Lower leg skin (tissue), 4 donors: ENCODE data around the gene KIAA1614. TPM values are rescaled to one million over a fixed set of nuclear protein-coding genes. Genes with fewer than 3 reads are reported as not detected.

Experiments
- DNase-seq, 2 donors: peaks; one replicate each; pipeline ENCODE4 v3.0.0-alpha.2; 2019; ENCODE audit warnings: low spot score in 2 of 2
- H3K4me3 ChIP-seq: fragments of 200-600 bp; sonication (generic); 2 replicates; pipeline ENCODE4 v1.5.1; 2017; ENCODE audit warnings: mild to moderate bottlenecking, low read depth; ENCODE audit not compliant: poor library complexity, severe bottlenecking
- CTCF ChIP-seq, 3 donors: fragments of 450-650 bp; IDR thresholded peaks; one replicate each; pipeline ENCODE4 v1.5.1; 2016; ENCODE audit warnings: antibody characterized with exemption in 3 of 3, mild to moderate bottlenecking in 3 of 3, moderate library complexity in 2 of 3
- POLR2A ChIP-seq, 2 donors: fragments of 450-650 bp; IDR thresholded peaks; one replicate each; pipeline ENCODE4 v1.6.1; 2016 to 2017; ENCODE audit warnings: antibody characterized with exemption in 2 of 2, mild to moderate bottlenecking in 1 of 2, moderate library complexity in 1 of 2
- WGBS, 2 donors: methylation state at CpG; one replicate each; pipeline ENCODE4 v1.1.5; 2018; 5-methylcytosine and 5-hydroxymethylcytosine counted together
- intact Hi-C: fragments of 100-400 bp; cut with DNase I; formaldehyde crosslinking; loops from one replicate; pipeline ENCODE4 v1.15.0; 2023; ENCODE audit warnings: low total_unique reads
- total RNA-seq, 4 donors: library from RNA; depleted of rRNA; stranded (reverse); fragments of >200 nt; gene quantifications; one replicate each; pipeline ENCODE4 v1.1.0, GENCODE V29; 2016

Gene KIAA1614
- total RNA-seq, 4 donors from 2014 or later = 1.0 to 8.5 (median 3.5) TPM

- intact Hi-C loops = no loop called here
- no peak for DNase-seq
- TF ChIP-seq CTCF (IDR thresholded peaks at IDR 0.05) = no peak
- TF ChIP-seq POLR2A (IDR thresholded peaks at IDR 0.05) = no peak
- 72 to 81% methylated on average over 12 of the region's 12 CpGs for WGBS, 2 donors
- H3K4me3 ChIP-seq = no peak overlapping the region
Observed at GRCh38 chr1:180950321-180950720, 37.6 kb downstream of the KIAA1614 start.

- TF ChIP-seq POLR2A (IDR thresholded peaks at IDR 0.05) (no peak), CTCF (IDR thresholded peaks at IDR 0.05) (no peak)
- no peak overlapping the region for H3K4me3 ChIP-seq
- DNase-seq = no peak
- intact Hi-C loops = no loop called here
- WGBS, 2 donors = 83 to 85% methylated on average over 11 of the region's 11 CpGs
Observed at GRCh38 chr1:180951186-180951745, 38.6 kb downstream of the KIAA1614 start.

GRCh38 chr1:180951836-180952656 lies 39.3 kb downstream of the KIAA1614 start:
- intact Hi-C loops = no loop called here
- WGBS, 2 donors = 47 to 56% methylated on average over 5 of the region's 5 CpGs

GRCh38 chr1:180952657-180953013 lies 39.9 kb downstream of the KIAA1614 start:
- 81 to 88% methylated on average over 6 of the region's 6 CpGs for WGBS, 2 donors
- intact Hi-C loops = no loop called here
- TF ChIP-seq POLR2A (IDR thresholded peaks at IDR 0.05) (no peak), CTCF (IDR thresholded peaks at IDR 0.05) (no peak)
- no peak overlapping the region for H3K4me3 ChIP-seq
- DNase-seq = no peak

More at GRCh38 chr1:180951836-180952656, 39.3 kb downstream of the KIAA1614 start:
- no peak overlapping the region for H3K4me3 ChIP-seq
- no peak for DNase-seq
- TF ChIP-seq CTCF (IDR thresholded peaks at IDR 0.05) = no peak
- TF ChIP-seq POLR2A (IDR thresholded peaks at IDR 0.05) = no peak

GRCh38 chr1:180953291-180954004 lies 40.8 kb downstream of the KIAA1614 start:
- peak in 1 of 2 donors; percentile 68 for DNase-seq
- WGBS, 2 donors = 19 to 27% methylated on average over 17 to 35 of the region's 41 CpGs
- H3K4me3 ChIP-seq = peak overlapping the region; percentile 10
- intact Hi-C loops = no loop called here
- no peak for TF ChIP-seq CTCF (IDR thresholded peaks at IDR 0.05)
- no peak for TF ChIP-seq POLR2A (IDR thresholded peaks at IDR 0.05)
